Spinal cord (tissue), 10 donors: ENCODE data around the gene BSX. TPM values are rescaled to one million over a fixed set of nuclear protein-coding genes. Genes with fewer than 3 reads are reported as not detected.

Source experiments
- DNase-seq, 6 donors: peaks; one replicate each; pipeline versions ENCODE4 v3.0.0 to v3.0.0-alpha.2; 2013 to 2015; ENCODE audit warnings: low spot score in 6 of 6, low read depth in 4 of 6
- H3K27ac ChIP-seq: one replicate; pipeline ENCODE4 v1.5.1; 2013; ENCODE audit warnings: low read depth, low read length, control low read depth
- H3K27me3 ChIP-seq: one replicate; pipeline ENCODE4 v1.6.1; 2013; ENCODE audit warnings: low read length; ENCODE audit not compliant: control insufficient read depth, insufficient read depth
- H3K36me3 ChIP-seq: one replicate; pipeline ENCODE4 v1.6.1; 2013; ENCODE audit warnings: low read length; ENCODE audit not compliant: control insufficient read depth, insufficient read depth
- H3K4me1 ChIP-seq: one replicate; pipeline ENCODE4 v1.6.1; 2013; ENCODE audit warnings: low read length; ENCODE audit not compliant: control insufficient read depth, insufficient read depth
- H3K4me3 ChIP-seq: one replicate; pipeline ENCODE4 v1.5.1; 2013; ENCODE audit warnings: low read depth, low read length, control low read depth
- H3K9me3 ChIP-seq: one replicate; pipeline ENCODE4 v1.6.1; 2013; ENCODE audit warnings: low read length; ENCODE audit not compliant: control insufficient read depth, insufficient read depth
- WGBS: methylation state at CpG from one replicate; pipeline ENCODE4 v1.1.5; 2013; ENCODE audit warnings: missing lambda C conversion rate; ENCODE audit not compliant: insufficient coverage; 5-methylcytosine and 5-hydroxymethylcytosine counted together
- polyA plus RNA-seq, 2 donors: library from polyadenylated mRNA; unstranded; fragments of 120-200 nt; gene quantifications; one replicate each; pipeline ENCODE4 v1.2.1, GENCODE V29; 2013; ENCODE audit not compliant: insufficient read length in 2 of 2
- total RNA-seq, 2 donors: library from RNA; depleted of rRNA in 1 of 2; stranded (reverse); fragments of 120-200 nt in 1 of 2; fragments of >200 nt in 1 of 2; gene quantifications; one replicate each; pipeline versions ENCODE4 v1.2.3 to v1.2.4, GENCODE V29; 2013 to 2014
- donor health status: healthy.

Gene BSX
- total and polyA plus RNA-seq, 4 donors = not detected

- Histone ChIP-seq H3K9me3 (no peaks in the 10 kb centered on the region), H3K36me3 (no peaks in the 10 kb centered on the region), H3K4me1 (peaks cover 31% of the 10 kb centered on the region), H3K4me3 (peak overlapping the region; percentile 45), H3K27ac (no peak overlapping the region), H3K27me3 (peaks cover 76% of the 10 kb centered on the region)
- DNase-seq = peak in 1 of 6 donors; percentile 43
- WGBS = under 1% methylated on average over 47 of the region's 59 CpGs
These were observed 2.8 kb upstream of the BSX start for GRCh38 chr11:122984186-122985011.

- no peaks in the 10 kb centered on the region for H3K9me3 ChIP-seq
- peaks cover 36% of the 10 kb centered on the region for H3K4me1 ChIP-seq
- peaks cover 84% of the 10 kb centered on the region for H3K27me3 ChIP-seq
- H3K36me3 ChIP-seq = no peaks in the 10 kb centered on the region
- DNase-seq = peak in 1 of 6 donors; percentile 18
- WGBS = 8% methylated on average over 12 of the region's 26 CpGs
- no peak overlapping the region for H3K27ac ChIP-seq
- H3K4me3 ChIP-seq = no peak overlapping the region
These were observed 2.0 kb upstream of the BSX start for GRCh38 chr11:122983438-122984185.

GRCh38 chr11:122979815-122980595 is 1.6 kb downstream of the BSX start:
- H3K4me1 ChIP-seq = peaks cover 48% of the 10 kb centered on the region
- no peak overlapping the region for H3K27ac ChIP-seq
- WGBS = under 1% methylated on average over 20 of the region's 27 CpGs
- peaks cover 100% of the 10 kb centered on the region for H3K27me3 ChIP-seq
- no peaks in the 10 kb centered on the region for H3K9me3 ChIP-seq
- no peak overlapping the region for H3K4me3 ChIP-seq
- DNase-seq = peak in 2 of 6 donors; percentile 49 to 50
- no peaks in the 10 kb centered on the region for H3K36me3 ChIP-seq

DNA sequence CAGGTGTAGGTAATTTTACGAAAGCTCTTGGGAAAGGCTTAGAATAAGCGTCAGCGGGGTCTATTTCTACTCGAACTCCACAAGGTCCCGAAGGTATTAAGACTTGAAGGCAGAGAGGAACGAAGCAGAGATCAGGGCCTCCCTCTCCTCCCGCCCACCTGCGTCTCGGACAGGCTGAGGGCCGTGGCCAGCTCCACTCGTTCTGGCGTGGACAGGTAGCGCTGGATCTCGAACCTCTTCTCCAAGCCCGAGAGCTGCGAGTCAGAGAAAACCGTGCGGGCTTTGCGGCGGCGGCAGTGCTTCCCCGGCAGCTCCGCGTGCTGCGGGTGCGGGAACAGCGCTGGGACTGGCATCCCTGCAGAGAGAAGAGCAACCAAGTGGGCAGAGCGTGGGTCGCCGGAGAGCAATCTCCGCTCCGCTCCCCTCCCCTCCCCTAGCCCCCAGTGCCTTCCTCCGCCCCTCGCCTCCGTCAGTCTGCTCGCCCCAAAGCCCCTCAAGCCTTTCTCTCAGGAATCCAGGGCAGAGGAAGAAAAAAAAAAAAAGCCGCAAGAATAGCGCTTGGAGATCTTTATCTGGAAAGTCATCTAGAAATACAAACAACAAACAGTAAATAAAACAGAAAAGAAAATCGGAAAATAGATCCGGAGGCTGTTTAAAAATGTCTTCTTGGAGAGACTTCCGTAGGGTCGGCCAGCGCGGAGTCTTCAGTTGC is 2.4 kb downstream of the BSX start:
- H3K9me3 ChIP-seq = no peaks in the 10 kb centered on the region
- H3K4me1 ChIP-seq = peaks cover 41% of the 10 kb centered on the region
- peaks cover 100% of the 10 kb centered on the region for H3K27me3 ChIP-seq
- no peak overlapping the region for H3K27ac ChIP-seq
- no peak overlapping the region for H3K4me3 ChIP-seq
- H3K36me3 ChIP-seq = no peaks in the 10 kb centered on the region
- DNase-seq = no peak
- WGBS = 1% methylated on average over 34 of the region's 44 CpGs

DNA sequence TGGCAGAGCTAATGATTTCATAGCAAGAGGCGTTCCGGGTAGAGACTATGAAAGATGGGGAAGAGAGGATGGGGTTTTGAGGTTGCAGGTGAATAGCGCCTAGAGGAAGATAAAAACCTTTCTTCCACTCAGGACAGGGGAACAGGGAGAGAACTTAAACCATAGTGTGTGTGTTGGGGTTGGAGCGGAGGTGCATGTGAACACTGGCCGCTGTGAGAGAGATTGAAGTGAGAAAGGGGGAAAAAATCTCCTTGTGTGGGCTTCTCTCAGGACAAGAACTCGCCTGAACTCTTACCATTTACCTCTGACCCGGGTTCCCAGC is 3.4 kb downstream of the BSX start:
- H3K4me3 ChIP-seq = no peak overlapping the region
- H3K27me3 ChIP-seq = peaks cover 100% of the 10 kb centered on the region
- 0% methylated on average over 2 of the region's 7 CpGs for WGBS
- DNase-seq = peak in 1 of 6 donors; percentile 17
- H3K9me3 ChIP-seq = no peaks in the 10 kb centered on the region
- H3K27ac ChIP-seq = no peak overlapping the region
- H3K36me3 ChIP-seq = no peaks in the 10 kb centered on the region
- peaks cover 33% of the 10 kb centered on the region for H3K4me1 ChIP-seq

GRCh38 chr11:122977470-122978298 is 4.0 kb downstream of the BSX start:
- peak in 2 of 6 donors; percentile 40 to 45 for DNase-seq
- H3K9me3 ChIP-seq = no peaks in the 10 kb centered on the region
- H3K27ac ChIP-seq = no peak overlapping the region
- no peaks in the 10 kb centered on the region for H3K36me3 ChIP-seq
- WGBS = under 1% methylated on average over 38 of the region's 50 CpGs
- H3K27me3 ChIP-seq = peaks cover 100% of the 10 kb centered on the region
- H3K4me1 ChIP-seq = peaks cover 33% of the 10 kb centered on the region
- no peak overlapping the region for H3K4me3 ChIP-seq

- H3K27me3 ChIP-seq = peaks cover 94% of the 10 kb centered on the region
- no peaks in the 10 kb centered on the region for H3K36me3 ChIP-seq
- H3K4me3 ChIP-seq = no peak overlapping the region
- WGBS = 2% methylated on average over 50 of the region's 50 CpGs
- no peaks in the 10 kb centered on the region for H3K9me3 ChIP-seq
- H3K27ac ChIP-seq = no peak overlapping the region
- H3K4me1 ChIP-seq = peaks cover 33% of the 10 kb centered on the region
- DNase-seq = peak in 2 of 6 donors; percentile 17 to 54
These were observed 4.7 kb downstream of the BSX start for GRCh38 chr11:122976734-122977469.

- peaks cover 87% of the 10 kb centered on the region for H3K27me3 ChIP-seq
- peak in 2 of 6 donors; percentile 40 to 58 for DNase-seq
- no peaks in the 10 kb centered on the region for H3K36me3 ChIP-seq
- no peak overlapping the region for H3K27ac ChIP-seq
- no peak overlapping the region for H3K4me3 ChIP-seq
- H3K9me3 ChIP-seq = no peaks in the 10 kb centered on the region
- H3K4me1 ChIP-seq = peaks cover 27% of the 10 kb centered on the region
- WGBS = 5% methylated on average over 10 of the region's 21 CpGs
These were observed 5.4 kb downstream of the BSX start for GRCh38 chr11:122976061-122976733.
